ENCODE data around the gene OSM.
A peak's percentile ranks its signal among the peaks of the same experiment; 100 is the strongest.
"Not testable (repeated sequence)": the region's sequence is repeated elsewhere in the genome, so short reads cannot be mapped to it uniquely, and the experiment has no call there.

Gene OSM

DNA sequence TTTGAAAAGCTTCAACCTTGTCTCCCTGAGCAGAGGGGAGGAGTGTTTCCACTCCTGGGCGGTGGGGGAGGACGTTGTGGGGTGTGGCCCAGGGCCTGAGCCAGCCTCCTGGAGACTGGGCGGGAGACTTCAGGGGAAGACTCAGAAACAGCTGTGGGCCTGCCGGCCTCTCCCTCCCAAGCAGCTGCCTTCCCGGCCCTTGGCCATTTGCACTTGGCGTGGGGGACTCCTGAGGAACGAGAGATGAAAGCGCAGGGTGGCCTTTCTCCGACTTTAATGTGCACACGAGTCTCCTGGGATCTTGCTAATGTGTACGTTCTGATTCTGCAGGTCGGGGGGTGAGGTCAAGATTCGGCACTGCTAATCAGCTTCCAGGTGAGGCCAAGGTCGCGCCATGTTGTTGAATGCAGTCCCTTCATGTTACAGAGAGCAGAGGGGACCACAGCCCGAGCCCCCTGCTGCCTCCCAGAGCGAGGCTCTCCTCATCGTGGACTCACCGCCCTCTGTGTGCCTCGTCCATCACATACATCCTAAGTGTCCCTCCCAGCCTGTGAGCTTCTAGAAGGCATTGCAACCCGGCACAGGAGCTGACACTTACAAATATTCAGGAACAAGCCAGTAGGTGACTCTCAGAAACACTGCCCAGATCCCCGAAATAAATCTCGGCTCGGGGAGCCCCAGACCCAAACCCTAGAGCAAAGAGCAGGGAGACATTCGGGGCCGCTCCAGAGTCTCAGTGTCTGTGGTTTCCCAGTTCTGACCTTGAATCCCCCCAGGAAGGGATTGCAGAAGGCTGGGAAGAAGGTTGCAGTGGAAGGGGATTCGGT lies 27.8 kb downstream of the OSM start:
- DNase-seq (ENCODE audit: low read depth), result no peak
- no peak for TF ChIP-seq CTCF (IDR thresholded peaks at IDR 0.05; ENCODE audit: insufficient read depth, low read depth, low read length, missing control alignments)
- no peak overlapping the region for H3K4me3 ChIP-seq (ENCODE audit: low read length)

- DNase-seq (ENCODE audit: low read depth), result no peak
- TF ChIP-seq CTCF (IDR thresholded peaks at IDR 0.05; ENCODE audit: insufficient read depth, low read depth, low read length, missing control alignments), result no peak
- H3K4me3 ChIP-seq (ENCODE audit: low read length), result no peak overlapping the region
Observed at GRCh38 chr22:30238136-30238535, 28.5 kb downstream of the OSM start.

DNA sequence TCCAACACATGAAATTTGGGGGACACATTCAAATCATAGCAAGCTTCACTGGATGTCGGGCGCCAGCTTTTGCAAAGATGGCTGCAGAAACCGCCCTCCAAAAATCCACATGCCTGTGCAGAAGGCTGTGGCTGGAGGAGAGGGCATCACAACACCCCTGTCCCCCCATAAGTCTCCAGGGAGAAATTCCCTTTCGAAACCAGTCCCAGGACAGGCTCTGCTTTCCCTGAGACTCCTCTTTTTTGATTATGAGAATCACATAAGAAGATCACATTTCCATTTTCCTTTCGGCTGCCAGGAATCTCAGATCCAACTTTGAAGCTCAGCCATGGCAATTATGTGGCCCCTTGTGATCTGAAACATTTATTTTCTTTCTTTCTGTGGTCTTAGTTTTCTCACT lies 29.8 kb downstream of the OSM start:
- H3K4me3 ChIP-seq (ENCODE audit: low read length), result no peak overlapping the region
- no peak for DNase-seq (ENCODE audit: low read depth)
- no peak for TF ChIP-seq CTCF (IDR thresholded peaks at IDR 0.05; ENCODE audit: insufficient read depth, low read depth, low read length, missing control alignments)

DNA sequence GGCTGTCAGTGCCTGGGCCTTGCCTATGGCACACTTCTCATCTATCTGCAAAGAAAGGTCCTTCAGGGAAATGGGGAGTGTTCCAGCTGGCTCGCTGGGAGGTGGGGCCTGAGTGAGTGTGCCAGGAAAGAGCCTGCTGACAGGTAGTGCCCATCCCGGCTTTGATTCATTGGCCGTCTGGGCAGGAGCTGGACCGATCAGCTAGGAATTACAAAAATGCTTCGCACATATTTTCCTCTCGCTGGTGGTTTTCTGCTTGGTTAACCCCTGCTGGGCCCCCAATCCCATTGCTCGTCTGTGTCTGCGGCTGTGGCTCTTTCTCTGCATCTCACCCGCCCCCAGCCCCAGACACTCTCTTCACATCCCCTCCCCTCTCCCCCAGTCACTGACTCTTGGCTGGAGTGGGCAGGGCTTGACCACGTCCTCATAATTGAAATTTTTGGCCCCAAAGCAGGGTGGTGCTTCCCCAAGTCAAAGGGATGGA lies 30.9 kb downstream of the OSM start:
- DNase-seq (ENCODE audit: low read depth), result peak; percentile 68
- no peak for TF ChIP-seq CTCF (IDR thresholded peaks at IDR 0.05; ENCODE audit: insufficient read depth, low read depth, low read length, missing control alignments)
- H3K4me3 ChIP-seq (ENCODE audit: low read length), result no peak overlapping the region

- H3K4me3 ChIP-seq (ENCODE audit: low read length), result no peak overlapping the region
- no peak for DNase-seq (ENCODE audit: low read depth)
- no peak for TF ChIP-seq CTCF (IDR thresholded peaks at IDR 0.05; ENCODE audit: insufficient read depth, low read depth, low read length, missing control alignments)
Observed at GRCh38 chr22:30234786-30235470, 31.7 kb downstream of the OSM start.

DNA sequence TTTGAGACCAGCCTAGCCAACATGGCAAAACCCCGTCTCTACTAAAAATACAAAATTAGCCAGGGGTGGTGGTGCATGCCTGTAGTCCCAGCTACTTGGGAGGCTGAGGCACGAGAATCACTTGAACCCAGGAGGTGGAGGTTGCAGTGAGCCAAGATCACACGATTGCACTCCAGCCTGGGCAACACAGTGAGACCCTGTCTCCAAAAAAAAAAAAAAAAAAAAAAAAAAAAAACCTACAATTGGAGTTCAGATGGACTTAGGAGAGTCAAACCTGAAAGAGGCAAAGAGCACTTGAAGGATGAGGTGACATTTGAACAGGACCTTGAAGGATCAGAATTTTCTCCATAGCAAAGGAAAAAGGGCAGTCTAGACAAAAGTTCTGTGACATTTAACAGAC lies 32.3 kb downstream of the OSM start:
- not testable (repeated sequence) for DNase-seq (ENCODE audit: low read depth)

DNA sequence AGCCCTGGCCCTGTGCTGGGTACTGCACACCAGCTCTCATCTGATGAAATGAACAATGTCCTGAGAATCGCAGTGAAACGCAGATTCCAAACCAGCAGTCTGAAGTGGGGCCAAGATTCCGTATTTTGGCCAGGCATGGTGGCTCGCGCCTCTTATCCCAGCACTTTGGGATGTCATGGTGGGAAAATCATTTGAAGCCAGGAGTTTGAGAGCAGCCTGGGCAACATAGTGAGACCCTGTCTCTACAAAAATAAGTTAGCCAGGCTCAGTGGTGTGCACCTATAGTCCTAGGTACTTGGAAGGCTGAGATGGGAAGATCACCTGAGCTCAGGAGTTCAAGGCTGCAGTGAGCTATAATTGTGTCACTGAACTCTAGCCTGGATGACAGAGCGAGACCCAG lies 33.1 kb downstream of the OSM start:
- DNase-seq (ENCODE audit: low read depth), result no peak
- no peak overlapping the region for H3K4me3 ChIP-seq (ENCODE audit: low read length)
- no peak for TF ChIP-seq CTCF (IDR thresholded peaks at IDR 0.05; ENCODE audit: insufficient read depth, low read depth, low read length, missing control alignments)

More for the DNA sequence above, 32.3 kb downstream of the OSM start:
- not testable (repeated sequence) for H3K4me3 ChIP-seq (ENCODE audit: low read length)

Measured in epithelial cell of esophagus (primary cell).